ENCODE results near the gene FSHR.

FSHR gene

DNA sequence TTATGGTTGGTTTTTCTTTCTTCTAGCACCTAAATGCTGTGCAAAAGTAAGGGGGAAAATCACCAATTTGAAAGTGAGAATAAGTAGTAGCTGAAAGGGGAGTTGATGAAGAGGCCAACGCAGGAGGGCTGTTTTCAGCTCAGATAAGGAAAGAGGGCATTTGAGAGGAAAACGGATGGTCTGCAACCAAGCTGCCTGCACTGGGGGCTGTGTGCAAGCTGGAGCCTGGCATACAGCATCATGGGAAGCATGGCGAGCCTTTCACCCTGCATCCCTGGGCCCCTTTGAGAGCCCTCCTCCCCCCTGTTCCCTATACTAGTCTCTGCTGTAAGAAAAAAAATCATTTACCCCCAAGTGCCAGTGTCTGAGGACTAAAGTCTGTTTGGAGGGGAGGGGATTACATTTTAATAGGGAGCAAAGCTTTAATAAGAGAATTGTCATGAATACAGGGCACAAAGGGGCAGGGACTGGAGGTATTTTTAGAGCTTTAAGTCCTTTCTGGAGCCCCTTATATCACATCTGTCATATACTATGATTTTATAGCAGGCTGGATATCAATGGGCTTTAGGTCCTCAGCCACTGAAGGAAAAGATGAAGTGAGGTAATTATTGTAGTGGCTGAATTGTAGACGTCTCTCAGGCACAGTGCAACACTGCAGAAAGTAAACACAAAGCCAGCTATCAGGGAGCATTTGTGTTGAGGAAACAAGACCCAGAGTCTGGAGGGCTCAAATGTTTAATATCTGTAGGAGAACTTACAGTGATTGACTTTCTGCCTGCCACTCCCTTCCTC lies 120.7 kb downstream of the FSHR start:
- H3K4me3 ChIP-seq (ENCODE audit: low read length in 2 of 2) = no peak overlapping the region
- no peaks in the 10 kb centered on the region for H3K36me3 ChIP-seq (ENCODE audit: control insufficient read depth in 2 of 2, insufficient read depth in 2 of 2, low read length in 2 of 2)
- H3K27me3 ChIP-seq (ENCODE audit: control insufficient read depth in 1 of 2, insufficient read depth in 2 of 2, low read length in 2 of 2) = peaks cover 0 to 2% of the 10 kb centered on the region in 2 donors
- no peaks in the 10 kb centered on the region for H3K9me3 ChIP-seq (ENCODE audit: control insufficient read depth in 2 of 2, low read length in 2 of 2)
- H3K9ac ChIP-seq (ENCODE audit: low read length in 2 of 2) = no peak overlapping the region
- H3K27ac ChIP-seq (ENCODE audit: low read length) = no peak overlapping the region
- H3K4me1 ChIP-seq (ENCODE audit: control insufficient read depth, insufficient read depth, low read length) = no peaks in the 10 kb centered on the region

DNA sequence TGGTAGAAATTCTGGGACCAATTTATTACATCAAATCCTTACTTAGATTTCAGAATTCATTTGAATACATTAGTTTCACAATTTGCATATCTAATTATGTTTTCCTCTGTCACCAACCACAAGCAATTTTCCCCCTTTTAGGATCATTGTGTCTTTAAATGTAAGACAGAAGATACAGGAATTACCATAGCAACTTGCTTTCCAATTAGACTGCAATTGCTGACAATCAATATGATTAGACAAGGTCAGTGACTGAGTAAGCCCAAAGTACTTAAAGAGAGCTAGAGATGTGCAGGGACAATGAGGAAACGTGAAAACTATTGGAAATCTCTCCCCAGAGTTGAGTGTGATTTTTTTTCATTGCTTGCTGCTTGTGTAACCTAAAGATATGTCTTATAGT lies 121.4 kb downstream of the FSHR start:
- no peaks in the 10 kb centered on the region for H3K9me3 ChIP-seq (ENCODE audit: control insufficient read depth in 2 of 2, low read length in 2 of 2)
- no peak overlapping the region for H3K9ac ChIP-seq (ENCODE audit: low read length in 2 of 2)
- H3K4me3 ChIP-seq (ENCODE audit: low read length in 2 of 2) = no peak overlapping the region
- H3K27me3 ChIP-seq (ENCODE audit: control insufficient read depth in 1 of 2, insufficient read depth in 2 of 2, low read length in 2 of 2) = peaks cover 0 to 2% of the 10 kb centered on the region in 2 donors
- H3K4me1 ChIP-seq (ENCODE audit: control insufficient read depth, insufficient read depth, low read length) = no peaks in the 10 kb centered on the region
- no peaks in the 10 kb centered on the region for H3K36me3 ChIP-seq (ENCODE audit: control insufficient read depth in 2 of 2, insufficient read depth in 2 of 2, low read length in 2 of 2)
- H3K27ac ChIP-seq (ENCODE audit: low read length) = no peak overlapping the region

DNA sequence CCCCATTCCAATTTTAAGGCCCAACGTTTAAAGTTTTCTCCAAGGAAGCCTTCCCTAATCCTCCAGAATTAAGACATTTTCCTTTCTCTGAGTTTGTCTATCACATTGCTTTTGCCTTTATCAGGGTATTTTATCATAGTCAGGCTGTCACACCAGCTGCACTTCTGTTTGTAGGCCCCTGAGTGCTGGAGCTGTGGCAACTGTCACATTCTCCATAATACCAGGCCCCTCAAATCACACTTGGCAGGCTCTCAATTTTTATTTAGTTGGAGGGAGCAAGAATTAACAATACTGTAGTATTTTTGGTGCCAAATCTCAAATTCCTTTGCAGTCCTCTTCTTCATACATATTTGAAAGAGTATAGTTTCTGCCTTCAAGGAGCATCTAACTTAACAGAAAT lies 122.2 kb downstream of the FSHR start:
- Histone ChIP-seq H3K27me3 (ENCODE audit: control insufficient read depth in 1 of 2, insufficient read depth in 2 of 2, low read length in 2 of 2) (peaks cover 0 to 2% of the 10 kb centered on the region in 2 donors), H3K4me1 (ENCODE audit: control insufficient read depth, insufficient read depth, low read length) (no peaks in the 10 kb centered on the region)

DNA sequence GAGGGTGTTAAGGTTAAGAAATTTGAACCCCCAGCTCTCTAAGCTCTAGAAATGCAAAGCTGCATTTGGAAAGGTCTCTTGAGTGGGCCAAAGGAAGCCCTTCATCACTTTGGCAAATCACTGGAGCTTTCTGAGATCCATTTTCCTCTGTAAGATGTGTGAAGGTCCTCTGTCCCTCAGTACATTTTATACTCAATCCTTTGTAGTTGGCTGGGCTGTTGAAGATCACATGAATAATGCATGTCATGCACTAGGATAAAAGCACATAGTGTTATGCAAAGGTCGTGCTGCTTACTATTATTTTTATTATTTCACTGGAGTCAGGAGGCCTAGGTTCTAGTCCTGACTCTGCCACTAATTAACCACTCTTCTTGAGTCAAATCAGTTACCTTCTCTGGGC lies 124.9 kb downstream of the FSHR start:
- Histone ChIP-seq H3K9me3 (ENCODE audit: control insufficient read depth in 2 of 2, low read length in 2 of 2) (no peaks in the 10 kb centered on the region), H3K4me3 (ENCODE audit: low read length in 2 of 2) (no peak overlapping the region), H3K27ac (ENCODE audit: low read length) (no peak overlapping the region), H3K27me3 (ENCODE audit: control insufficient read depth in 1 of 2, insufficient read depth in 2 of 2, low read length in 2 of 2) (peaks cover 0 to 2% of the 10 kb centered on the region in 2 donors), H3K36me3 (ENCODE audit: control insufficient read depth in 2 of 2, insufficient read depth in 2 of 2, low read length in 2 of 2) (no peaks in the 10 kb centered on the region), H3K4me1 (ENCODE audit: control insufficient read depth, insufficient read depth, low read length) (no peaks in the 10 kb centered on the region), H3K9ac (ENCODE audit: low read length in 2 of 2) (no peak overlapping the region)

More for the DNA sequence above, 122.2 kb downstream of the FSHR start:
- Histone ChIP-seq H3K4me3 (ENCODE audit: low read length in 2 of 2) (no peak overlapping the region), H3K9ac (ENCODE audit: low read length in 2 of 2) (no peak overlapping the region), H3K27ac (ENCODE audit: low read length) (no peak overlapping the region), H3K9me3 (ENCODE audit: control insufficient read depth in 2 of 2, low read length in 2 of 2) (no peaks in the 10 kb centered on the region), H3K36me3 (ENCODE audit: control insufficient read depth in 2 of 2, insufficient read depth in 2 of 2, low read length in 2 of 2) (no peaks in the 10 kb centered on the region)

DNA sequence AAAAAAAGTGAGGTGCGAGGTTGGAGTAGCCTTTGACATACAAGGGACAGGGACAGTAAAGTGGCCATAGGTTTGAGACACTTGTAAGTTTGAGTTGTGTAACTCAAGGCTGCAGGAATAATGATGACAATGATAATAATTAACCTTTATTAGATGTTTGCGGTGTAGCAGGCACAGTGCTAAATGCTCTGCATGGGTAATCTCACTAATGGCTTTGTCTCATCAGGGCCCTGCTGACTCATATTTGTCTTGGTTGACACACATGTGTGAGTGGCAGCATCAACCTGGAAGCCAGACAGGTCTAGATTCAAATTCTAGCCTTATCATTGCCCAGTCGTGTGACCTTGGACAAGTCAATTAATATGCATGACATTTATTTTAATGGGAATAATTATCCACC lies 126.2 kb downstream of the FSHR start:
- Histone ChIP-seq H3K4me1 (ENCODE audit: control insufficient read depth, insufficient read depth, low read length) (no peaks in the 10 kb centered on the region), H3K9me3 (ENCODE audit: control insufficient read depth in 2 of 2, low read length in 2 of 2) (no peaks in the 10 kb centered on the region), H3K36me3 (ENCODE audit: control insufficient read depth in 2 of 2, insufficient read depth in 2 of 2, low read length in 2 of 2) (no peaks in the 10 kb centered on the region), H3K27ac (ENCODE audit: low read length) (no peak overlapping the region), H3K4me3 (ENCODE audit: low read length in 2 of 2) (no peak overlapping the region), H3K27me3 (ENCODE audit: control insufficient read depth in 1 of 2, insufficient read depth in 2 of 2, low read length in 2 of 2) (peaks cover 0 to 2% of the 10 kb centered on the region in 2 donors), H3K9ac (ENCODE audit: low read length in 2 of 2) (no peak overlapping the region)

DNA sequence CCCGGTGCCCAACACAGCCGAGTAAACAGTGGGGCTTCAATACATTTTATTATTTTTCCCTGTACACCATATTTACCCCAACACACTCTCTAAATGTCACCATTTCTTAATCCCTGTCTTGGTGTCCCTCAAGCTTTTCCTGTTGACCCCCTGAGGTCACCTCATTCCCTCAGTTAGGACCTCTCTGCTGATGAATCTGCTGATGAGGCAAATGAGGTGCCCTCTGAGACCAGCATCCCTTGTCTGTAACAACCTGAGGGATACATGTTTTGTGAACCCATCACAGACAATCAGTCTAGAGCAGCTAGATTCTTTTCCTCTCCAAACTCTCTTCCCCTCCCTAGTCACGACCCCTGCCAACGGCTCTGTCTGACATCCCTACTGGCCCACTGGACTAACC lies 127.6 kb downstream of the FSHR start:
- H3K4me1 ChIP-seq (ENCODE audit: control insufficient read depth, insufficient read depth, low read length) = no peaks in the 10 kb centered on the region
- H3K9ac ChIP-seq (ENCODE audit: low read length in 2 of 2) = no peak overlapping the region
- H3K27me3 ChIP-seq (ENCODE audit: control insufficient read depth in 1 of 2, insufficient read depth in 2 of 2, low read length in 2 of 2) = peaks cover 0 to 2% of the 10 kb centered on the region in 2 donors
- no peak overlapping the region for H3K4me3 ChIP-seq (ENCODE audit: low read length in 2 of 2)
- no peak overlapping the region for H3K27ac ChIP-seq (ENCODE audit: low read length)
- no peaks in the 10 kb centered on the region for H3K36me3 ChIP-seq (ENCODE audit: control insufficient read depth in 2 of 2, insufficient read depth in 2 of 2, low read length in 2 of 2)
- H3K9me3 ChIP-seq (ENCODE audit: control insufficient read depth in 2 of 2, low read length in 2 of 2) = no peaks in the 10 kb centered on the region

DNA sequence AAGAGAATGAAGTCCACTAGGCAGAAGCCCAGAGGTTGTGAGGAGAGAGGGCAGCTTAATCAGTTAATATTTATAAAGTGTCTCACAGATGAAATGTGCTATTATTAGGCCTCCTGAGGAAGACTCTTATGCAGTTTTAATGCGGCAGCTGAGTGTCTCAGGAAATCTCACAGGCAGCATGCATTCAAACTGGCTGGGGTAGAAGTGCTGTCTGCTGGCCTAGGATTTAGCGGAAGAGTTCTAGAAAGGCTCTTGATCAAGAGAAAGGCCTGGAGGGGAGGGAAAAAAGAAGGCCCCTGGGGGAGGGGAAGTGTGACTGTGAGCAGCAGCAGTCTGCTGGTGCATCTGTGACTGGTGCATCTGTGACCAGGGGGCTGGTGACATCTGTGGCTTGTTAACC lies 133.0 kb downstream of the FSHR start:
- H3K27ac ChIP-seq (ENCODE audit: low read length) = no peak overlapping the region
- H3K36me3 ChIP-seq (ENCODE audit: control insufficient read depth in 2 of 2, insufficient read depth in 2 of 2, low read length in 2 of 2) = no peaks in the 10 kb centered on the region

DNA sequence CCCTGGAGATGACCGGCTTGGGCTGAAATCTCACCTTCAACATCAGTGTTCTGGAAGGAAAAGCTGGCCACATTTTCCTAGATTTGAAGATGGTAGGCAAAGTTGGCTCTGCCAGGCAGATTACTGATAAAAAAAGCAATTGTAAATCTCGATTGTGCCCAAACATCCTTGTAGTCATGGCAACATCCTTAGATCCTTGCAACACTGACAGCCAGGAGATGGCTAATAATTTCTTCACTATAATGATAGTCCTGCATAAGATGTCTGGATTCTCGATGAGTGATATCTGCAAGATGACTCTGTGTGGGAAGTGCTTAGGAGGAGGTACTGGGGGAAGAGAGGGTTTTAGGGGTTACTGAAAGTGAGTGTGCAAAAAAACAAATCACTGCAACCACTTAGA lies 149.1 kb downstream of the FSHR start:
- Histone ChIP-seq H3K4me1 (ENCODE audit: control insufficient read depth, insufficient read depth, low read length) (no peaks in the 10 kb centered on the region), H3K9ac (ENCODE audit: low read length in 2 of 2) (no peak overlapping the region), H3K27me3 (ENCODE audit: control insufficient read depth in 1 of 2, insufficient read depth in 2 of 2, low read length in 2 of 2) (no peaks in the 10 kb centered on the region)

More for the DNA sequence above, 133.0 kb downstream of the FSHR start:
- Histone ChIP-seq H3K9ac (ENCODE audit: low read length in 2 of 2) (no peak overlapping the region), H3K4me3 (ENCODE audit: low read length in 2 of 2) (no peak overlapping the region), H3K4me1 (ENCODE audit: control insufficient read depth, insufficient read depth, low read length) (no peaks in the 10 kb centered on the region), H3K9me3 (ENCODE audit: control insufficient read depth in 2 of 2, low read length in 2 of 2) (no peaks in the 10 kb centered on the region), H3K27me3 (ENCODE audit: control insufficient read depth in 1 of 2, insufficient read depth in 2 of 2, low read length in 2 of 2) (no peaks in the 10 kb centered on the region)

DNA sequence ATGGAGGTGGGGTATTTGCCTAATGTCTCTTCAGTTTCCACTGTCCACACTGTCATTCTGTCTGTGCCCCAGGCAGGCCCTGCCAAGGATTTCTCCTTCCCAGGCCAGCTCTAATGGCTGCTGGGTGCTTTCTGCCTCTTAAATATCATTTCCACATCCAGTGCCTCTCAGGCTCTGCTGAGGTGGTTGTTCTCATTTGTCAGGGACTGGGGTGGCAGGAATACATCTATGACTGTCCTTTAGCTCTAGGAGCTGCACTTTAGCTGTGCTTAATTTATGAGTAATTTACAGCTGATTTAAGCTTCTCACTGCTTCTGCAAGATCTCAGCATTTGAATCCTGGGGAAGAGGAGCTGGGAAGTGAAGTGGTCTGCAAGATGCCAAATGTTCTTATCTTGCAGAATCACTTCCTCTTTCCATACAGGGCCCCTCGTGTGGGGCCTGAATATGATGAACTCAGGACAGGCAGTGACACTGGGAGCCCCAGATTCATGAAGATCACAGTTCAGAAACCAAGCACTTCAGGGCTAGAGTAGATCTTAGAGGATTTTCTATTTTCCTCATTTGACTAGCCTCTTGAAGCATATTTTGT lies 150.2 kb downstream of the FSHR start:
- no peaks in the 10 kb centered on the region for H3K4me1 ChIP-seq (ENCODE audit: control insufficient read depth, insufficient read depth, low read length)
- H3K36me3 ChIP-seq (ENCODE audit: control insufficient read depth in 2 of 2, insufficient read depth in 2 of 2, low read length in 2 of 2) = no peaks in the 10 kb centered on the region
- H3K27ac ChIP-seq (ENCODE audit: low read length) = no peak overlapping the region
- H3K4me3 ChIP-seq (ENCODE audit: low read length in 2 of 2) = no peak overlapping the region
- H3K27me3 ChIP-seq (ENCODE audit: control insufficient read depth in 1 of 2, insufficient read depth in 2 of 2, low read length in 2 of 2) = no peaks in the 10 kb centered on the region
- H3K9ac ChIP-seq (ENCODE audit: low read length in 2 of 2) = no peak overlapping the region
- no peaks in the 10 kb centered on the region for H3K9me3 ChIP-seq (ENCODE audit: control insufficient read depth in 2 of 2, low read length in 2 of 2)

More for the DNA sequence above, 149.1 kb downstream of the FSHR start:
- Histone ChIP-seq H3K27ac (ENCODE audit: low read length) (no peak overlapping the region), H3K4me3 (ENCODE audit: low read length in 2 of 2) (no peak overlapping the region), H3K9me3 (ENCODE audit: control insufficient read depth in 2 of 2, low read length in 2 of 2) (no peaks in the 10 kb centered on the region), H3K36me3 (ENCODE audit: control insufficient read depth in 2 of 2, insufficient read depth in 2 of 2, low read length in 2 of 2) (no peaks in the 10 kb centered on the region)

DNA sequence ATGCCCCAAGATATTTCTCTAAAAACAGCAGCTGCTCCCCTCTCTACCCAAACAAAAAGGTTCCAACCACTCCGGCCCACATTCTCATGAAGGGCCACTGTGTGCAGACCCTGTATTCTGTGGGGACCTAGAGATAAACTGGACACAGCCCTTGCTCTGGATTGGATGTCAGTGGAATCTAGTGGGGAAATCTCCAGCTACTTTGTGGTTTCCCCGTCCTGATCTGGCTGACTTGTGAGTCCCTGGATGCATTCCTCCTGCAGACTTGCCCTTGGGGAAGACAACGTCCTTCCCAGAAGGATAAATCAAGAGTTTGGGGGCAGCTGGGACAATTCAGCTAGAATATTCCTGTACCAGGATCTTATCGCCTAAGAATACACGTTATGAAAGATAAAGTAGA lies 151.1 kb downstream of the FSHR start:
- Histone ChIP-seq H3K4me3 (ENCODE audit: low read length in 2 of 2) (no peak overlapping the region), H3K36me3 (ENCODE audit: control insufficient read depth in 2 of 2, insufficient read depth in 2 of 2, low read length in 2 of 2) (no peaks in the 10 kb centered on the region), H3K4me1 (ENCODE audit: control insufficient read depth, insufficient read depth, low read length) (no peaks in the 10 kb centered on the region), H3K27me3 (ENCODE audit: control insufficient read depth in 1 of 2, insufficient read depth in 2 of 2, low read length in 2 of 2) (no peaks in the 10 kb centered on the region), H3K9ac (ENCODE audit: low read length in 2 of 2) (no peak overlapping the region), H3K9me3 (ENCODE audit: control insufficient read depth in 2 of 2, low read length in 2 of 2) (no peaks in the 10 kb centered on the region), H3K27ac (ENCODE audit: low read length) (no peak overlapping the region)

DNA sequence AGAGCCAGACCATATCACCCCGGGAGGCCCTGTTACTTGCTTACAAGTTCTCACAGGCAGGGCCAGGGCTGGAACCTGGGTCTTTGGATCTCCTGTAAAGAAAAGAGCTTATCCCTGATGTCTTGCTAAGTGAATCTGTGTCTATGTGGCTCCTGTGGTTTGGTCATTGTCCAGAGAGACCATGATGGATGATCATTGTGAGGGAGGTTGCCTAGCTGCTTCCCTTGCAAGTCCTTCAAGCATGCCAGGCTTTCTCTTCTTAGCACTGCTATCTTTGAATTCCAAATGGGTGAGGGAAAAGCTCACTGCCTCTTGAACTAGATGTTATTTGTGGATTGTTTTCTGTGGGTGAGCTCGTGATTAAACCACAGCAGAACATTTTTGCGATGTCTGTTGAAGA lies 151.6 kb downstream of the FSHR start:
- no peak overlapping the region for H3K27ac ChIP-seq (ENCODE audit: low read length)
- no peaks in the 10 kb centered on the region for H3K27me3 ChIP-seq (ENCODE audit: control insufficient read depth in 1 of 2, insufficient read depth in 2 of 2, low read length in 2 of 2)
- no peaks in the 10 kb centered on the region for H3K9me3 ChIP-seq (ENCODE audit: control insufficient read depth in 2 of 2, low read length in 2 of 2)
- H3K9ac ChIP-seq (ENCODE audit: low read length in 2 of 2) = no peak overlapping the region
- no peak overlapping the region for H3K4me3 ChIP-seq (ENCODE audit: low read length in 2 of 2)
- no peaks in the 10 kb centered on the region for H3K4me1 ChIP-seq (ENCODE audit: control insufficient read depth, insufficient read depth, low read length)
- H3K36me3 ChIP-seq (ENCODE audit: control insufficient read depth in 2 of 2, insufficient read depth in 2 of 2, low read length in 2 of 2) = no peaks in the 10 kb centered on the region
